Upper lobe of right lung (tissue), 1 donor: Measurements from ENCODE around the gene RACK1. TPM values are rescaled to one million over a fixed set of nuclear protein-coding genes. Genes with fewer than 3 reads are reported as not detected.
"Not testable (repeated sequence)": the region's sequence is repeated elsewhere in the genome, so short reads cannot be mapped to it uniquely, and the experiment has no call there.

Experiments
- ATAC-seq: fragments of 200-7000 bp; cut with Tn5 transposase; one replicate; pipeline ENCODE4 v1.9.1; 2020; ENCODE audit warnings: mild to moderate bottlenecking, moderate library complexity
- DNase-seq: peaks from one replicate; pipeline ENCODE4 v3.0.0-alpha.2; 2020
- H3K27ac ChIP-seq: fragments of 200-600 bp; one replicate; pipeline ENCODE4 v1.8.0; 2022
- H3K27me3 ChIP-seq: fragments of 200-600 bp; one replicate; pipeline ENCODE4 v1.8.0; 2022; ENCODE audit warnings: mild to moderate bottlenecking
- H3K36me3 ChIP-seq: fragments of 200-600 bp; one replicate; pipeline ENCODE4 v1.8.0; 2022
- H3K4me1 ChIP-seq: fragments of 200-600 bp; one replicate; pipeline ENCODE4 v1.8.0; 2022
- H3K4me3 ChIP-seq: fragments of 200-600 bp; one replicate; pipeline ENCODE4 v1.8.0; 2022; ENCODE audit warnings: mild to moderate bottlenecking
- H3K9me3 ChIP-seq: fragments of 200-600 bp; one replicate; pipeline ENCODE4 v1.8.0; 2022
- intact Hi-C: fragments of 100-400 bp; cut with DNase I; formaldehyde crosslinking; loops from one replicate; pipeline ENCODE4 v1.11.0; 2022
- total RNA-seq: library from RNA; stranded (reverse); fragmentation: NEBNext Ultra II Directional; extraction: Animal tissue kit (Norgen Biotek cat#: 25700); gene quantifications from one replicate; pipeline ENCODE4 v1.2.1, GENCODE V29; 2021
- TF ChIP-seq, protein P1 (sequence below): fragments of 200-600 bp; IDR thresholded peaks from one replicate; pipeline ENCODE4 v1.8.0; 2022; ENCODE audit warnings: antibody characterized with exemption
- donor health status: DM: no; HTN: yes; CAD: no; lungs with severe emphysema.

The RACK1 gene
- total RNA-seq, 1 donor from 2014 or later: 1,155 TPM

DNA sequence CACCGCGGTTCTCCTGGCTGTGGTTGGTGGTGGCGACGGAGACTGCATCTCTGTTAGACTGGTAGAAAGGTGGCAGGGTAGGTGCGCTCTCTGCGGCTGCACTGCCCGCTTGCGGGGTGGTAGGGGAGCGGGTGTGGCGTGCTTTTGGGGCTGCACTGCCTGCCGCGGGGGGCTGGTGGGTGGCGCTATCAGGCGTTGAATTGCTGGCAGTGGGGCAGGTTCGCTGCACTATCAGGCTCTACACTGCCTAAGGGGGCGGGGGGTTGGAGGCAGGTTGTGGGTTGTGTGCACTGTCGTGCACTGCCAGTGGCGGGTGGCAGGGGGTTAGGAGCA lies 38.2 kb upstream of the RACK1 start:
- H3K4me1 ChIP-seq: no peaks in the 10 kb centered on the region
- intact Hi-C loops: no loop called here
- H3K27ac ChIP-seq: no peak overlapping the region
- no peaks in the 10 kb centered on the region for H3K9me3 ChIP-seq
- no peak for ATAC-seq
- no peak overlapping the region for H3K4me3 ChIP-seq
- TF ChIP-seq, protein P1, sequence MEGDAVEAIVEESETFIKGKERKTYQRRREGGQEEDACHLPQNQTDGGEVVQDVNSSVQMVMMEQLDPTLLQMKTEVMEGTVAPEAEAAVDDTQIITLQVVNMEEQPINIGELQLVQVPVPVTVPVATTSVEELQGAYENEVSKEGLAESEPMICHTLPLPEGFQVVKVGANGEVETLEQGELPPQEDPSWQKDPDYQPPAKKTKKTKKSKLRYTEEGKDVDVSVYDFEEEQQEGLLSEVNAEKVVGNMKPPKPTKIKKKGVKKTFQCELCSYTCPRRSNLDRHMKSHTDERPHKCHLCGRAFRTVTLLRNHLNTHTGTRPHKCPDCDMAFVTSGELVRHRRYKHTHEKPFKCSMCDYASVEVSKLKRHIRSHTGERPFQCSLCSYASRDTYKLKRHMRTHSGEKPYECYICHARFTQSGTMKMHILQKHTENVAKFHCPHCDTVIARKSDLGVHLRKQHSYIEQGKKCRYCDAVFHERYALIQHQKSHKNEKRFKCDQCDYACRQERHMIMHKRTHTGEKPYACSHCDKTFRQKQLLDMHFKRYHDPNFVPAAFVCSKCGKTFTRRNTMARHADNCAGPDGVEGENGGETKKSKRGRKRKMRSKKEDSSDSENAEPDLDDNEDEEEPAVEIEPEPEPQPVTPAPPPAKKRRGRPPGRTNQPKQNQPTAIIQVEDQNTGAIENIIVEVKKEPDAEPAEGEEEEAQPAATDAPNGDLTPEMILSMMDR: no peak
- no peaks in the 10 kb centered on the region for H3K27me3 ChIP-seq
- DNase-seq: no peak
- H3K36me3 ChIP-seq: no peaks in the 10 kb centered on the region

DNA sequence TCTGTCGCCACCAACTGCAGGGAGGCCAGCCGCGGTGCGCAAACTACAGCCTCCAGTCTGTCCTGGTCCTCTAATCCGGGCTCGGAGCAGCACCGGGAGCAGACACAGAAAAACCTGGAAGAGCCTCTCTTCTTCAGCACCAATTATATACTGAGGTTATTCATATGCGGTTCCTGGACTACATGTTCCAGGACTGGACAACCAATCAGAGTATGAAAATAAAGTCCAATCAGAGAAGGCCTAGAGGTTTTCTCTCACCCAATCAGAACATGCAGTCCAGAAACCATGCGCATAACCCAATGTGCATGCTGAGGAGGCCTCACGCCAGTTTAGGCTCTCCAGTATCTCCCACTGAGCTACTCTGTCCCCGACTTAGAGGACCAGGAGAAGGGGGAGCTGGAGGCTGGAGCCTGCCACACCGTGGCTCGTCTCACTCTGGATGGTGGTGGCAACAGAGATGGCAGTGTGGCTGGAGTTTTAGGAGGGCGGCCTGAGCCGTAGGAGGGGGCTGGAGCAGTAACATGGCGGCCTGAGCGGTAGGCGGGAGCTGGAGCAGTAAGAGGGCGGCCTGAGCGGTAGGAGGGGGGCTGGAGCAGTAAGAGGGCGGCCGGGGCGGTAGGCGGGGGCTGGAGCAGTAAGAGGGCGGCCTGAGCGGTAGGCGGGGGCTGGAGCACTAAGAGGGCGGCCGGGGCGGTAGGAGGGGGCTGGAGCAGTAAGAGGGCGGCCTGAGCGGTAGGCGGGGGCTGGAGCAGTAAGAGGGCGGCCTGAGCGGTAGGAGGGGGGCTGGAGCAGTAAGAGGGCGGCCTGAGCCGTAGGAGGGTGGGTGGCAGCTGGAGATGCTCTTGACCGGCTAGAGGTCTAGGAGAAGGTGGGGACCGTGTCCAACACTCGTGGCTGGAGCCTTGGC lies 37.6 kb upstream of the RACK1 start:
- TF ChIP-seq, protein P1: no peak
- DNase-seq (no peak), ATAC-seq (no peak)
- intact Hi-C loops: no loop called here
- no peaks in the 10 kb centered on the region for H3K36me3 ChIP-seq
- H3K4me1 ChIP-seq: no peaks in the 10 kb centered on the region
- H3K27me3 ChIP-seq: no peaks in the 10 kb centered on the region
- no peak overlapping the region for H3K4me3 ChIP-seq
- H3K27ac ChIP-seq: no peak overlapping the region
- no peaks in the 10 kb centered on the region for H3K9me3 ChIP-seq

- Histone ChIP-seq H3K9me3 (no peaks in the 10 kb centered on the region), H3K4me1 (no peaks in the 10 kb centered on the region), H3K27me3 (no peaks in the 10 kb centered on the region), H3K4me3 (no peak overlapping the region), H3K36me3 (no peaks in the 10 kb centered on the region), H3K27ac (no peak overlapping the region)
- TF ChIP-seq, protein P1: no peak
- ATAC-seq: no peak
- no peak for DNase-seq
- intact Hi-C loops: no loop called here
These were observed 36.6 kb upstream of the RACK1 start for GRCh38 chr5:181280251-181280762.

- intact Hi-C loops, H3K4me1 ChIP-seq, H3K9me3 ChIP-seq, H3K4me3 ChIP-seq, H3K27ac ChIP-seq, H3K27me3 ChIP-seq, DNase-seq, H3K36me3 ChIP-seq: not testable (repeated sequence)
- ATAC-seq: peak; percentile 66
These were observed 29.7 kb upstream of the RACK1 start for GRCh38 chr5:181273433-181273744.

- intact Hi-C loops: no loop called here
These were observed 27.4 kb upstream of the RACK1 start for GRCh38 chr5:181271081-181271480.

DNA sequence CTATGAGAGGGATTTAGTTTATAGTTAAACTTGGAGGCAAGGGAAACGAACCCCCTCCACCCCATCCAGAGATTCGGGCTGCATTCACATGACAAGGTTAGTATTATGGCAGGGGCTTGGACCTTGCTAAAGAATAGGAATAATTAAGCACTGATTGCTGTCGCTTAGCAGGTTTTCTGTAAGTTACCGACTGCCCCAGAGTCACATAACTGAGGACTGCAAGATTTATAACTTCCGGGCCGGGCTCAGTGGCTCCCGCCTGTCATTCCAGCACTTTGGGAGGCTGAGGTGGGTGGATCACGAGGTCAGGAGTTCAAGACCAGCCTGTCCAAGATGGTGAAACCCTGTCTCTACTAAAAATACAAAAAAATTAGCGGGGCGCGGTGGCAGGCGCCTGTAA lies 24.2 kb upstream of the RACK1 start:
- DNase-seq, H3K9me3 ChIP-seq, H3K4me3 ChIP-seq, intact Hi-C loops, ATAC-seq, H3K27me3 ChIP-seq, H3K36me3 ChIP-seq, H3K4me1 ChIP-seq, H3K27ac ChIP-seq: not testable (repeated sequence)

More at GRCh38 chr5:181271081-181271480, 27.4 kb upstream of the RACK1 start:
- no peaks in the 10 kb centered on the region for H3K4me1 ChIP-seq
- TF ChIP-seq, protein P1: no peak
- H3K27me3 ChIP-seq: no peaks in the 10 kb centered on the region
- H3K36me3 ChIP-seq: no peaks in the 10 kb centered on the region
- DNase-seq: no peak
- H3K27ac ChIP-seq: no peak overlapping the region
- no peak for ATAC-seq
- H3K9me3 ChIP-seq: no peaks in the 10 kb centered on the region
- no peak overlapping the region for H3K4me3 ChIP-seq

GRCh38 chr5:181267291-181267904 lies 23.7 kb upstream of the RACK1 start:
- H3K27ac ChIP-seq, intact Hi-C loops, H3K4me1 ChIP-seq, H3K9me3 ChIP-seq, H3K36me3 ChIP-seq, H3K27me3 ChIP-seq, DNase-seq, H3K4me3 ChIP-seq, ATAC-seq: not testable (repeated sequence)
